Type B pancreatic cell (in vitro differentiated cells): ENCODE measurements around the gene DACH2. TPM values are rescaled to one million over a fixed set of nuclear protein-coding genes. Genes with fewer than 3 reads are reported as not detected.

ENCODE experiments used
- DNase-seq: peaks from one replicate; pipeline ENCODE4 v3.0.0; 2021; ENCODE audit warnings: mixed read lengths; ENCODE audit not compliant: unreplicated experiment; ENCODE audit errors: extremely low spot score
- H3K27ac Mint-ChIP-seq: 2 replicates; pipeline ENCODE4 v1.8.0; 2021; ENCODE audit warnings: mild to moderate bottlenecking, mixed read lengths
- H3K27me3 Mint-ChIP-seq: 2 replicates; pipeline ENCODE4 v1.8.0; 2021; ENCODE audit warnings: mixed read lengths
- H3K36me3 Mint-ChIP-seq: 2 replicates; pipeline ENCODE4 v1.8.0; 2021; ENCODE audit warnings: mixed read lengths
- H3K4me1 Mint-ChIP-seq: one replicate; pipeline ENCODE4 v1.8.0; 2021; ENCODE audit warnings: mixed read lengths; ENCODE audit not compliant: unreplicated experiment
- H3K4me3 Mint-ChIP-seq: 2 replicates; pipeline ENCODE4 v1.8.0; 2021; ENCODE audit warnings: mild to moderate bottlenecking, mixed read lengths
- H3K9me3 Mint-ChIP-seq: 2 replicates; pipeline ENCODE4 v1.8.0; 2021; ENCODE audit warnings: mixed read lengths
- CTCF ChIP-seq: fragments of 200-600 bp; sonication (generic); conservative IDR thresholded peaks from 2 replicates; pipeline ENCODE4 v1.5.0; 2021; ENCODE audit warnings: antibody characterized with exemption, mild to moderate bottlenecking
- total RNA-seq: library from RNA; stranded (reverse); gene quantifications from 2 replicates; pipeline ENCODE4 v1.2.1, GENCODE V29; 2021; ENCODE audit warnings: low replicate concordance

Gene DACH2
- total RNA-seq, 1 donor from 2014 or later: 12.8 TPM

GRCh38 chrX:86195343-86195742 lies 47.1 kb downstream of the DACH2 start:
- Mint-ChIP-seq H3K27ac (no peak overlapping the region), H3K4me1 (no peaks in the 10 kb centered on the region), H3K4me3 (no peak overlapping the region), H3K9me3 (peaks cover 4% of the 10 kb centered on the region), H3K36me3 (peaks cover 9% of the 10 kb centered on the region), H3K27me3 (no peaks in the 10 kb centered on the region)
- no peak for TF ChIP-seq CTCF
- no peak for DNase-seq

GRCh38 chrX:86197815-86198214 lies 49.6 kb downstream of the DACH2 start:
- no peaks in the 10 kb centered on the region for H3K27me3 Mint-ChIP-seq
- DNase-seq: no peak
- no peak for TF ChIP-seq CTCF
- peaks cover 9% of the 10 kb centered on the region for H3K36me3 Mint-ChIP-seq
- H3K9me3 Mint-ChIP-seq: peaks cover 4% of the 10 kb centered on the region
- no peak overlapping the region for H3K27ac Mint-ChIP-seq
- H3K4me1 Mint-ChIP-seq: no peaks in the 10 kb centered on the region
- no peak overlapping the region for H3K4me3 Mint-ChIP-seq

GRCh38 chrX:86210772-86211171 lies 62.5 kb downstream of the DACH2 start:
- TF ChIP-seq CTCF: no peak
- Mint-ChIP-seq H3K36me3 (no peaks in the 10 kb centered on the region), H3K4me1 (peaks cover 6% of the 10 kb centered on the region), H3K4me3 (no peak overlapping the region), H3K27ac (no peak overlapping the region), H3K27me3 (no peaks in the 10 kb centered on the region), H3K9me3 (no peaks in the 10 kb centered on the region)
- DNase-seq: no peak

- Mint-ChIP-seq H3K27me3 (no peaks in the 10 kb centered on the region), H3K27ac (no peak overlapping the region), H3K36me3 (peaks cover 1% of the 10 kb centered on the region), H3K9me3 (peaks cover 3% of the 10 kb centered on the region), H3K4me1 (peaks cover 6% of the 10 kb centered on the region), H3K4me3 (no peak overlapping the region)
- no peak for DNase-seq
- TF ChIP-seq CTCF: no peak
These were observed 67.0 kb downstream of the DACH2 start for GRCh38 chrX:86215260-86215659.

GRCh38 chrX:86237482-86237881 lies 89.2 kb downstream of the DACH2 start:
- no peaks in the 10 kb centered on the region for H3K4me1 Mint-ChIP-seq
- TF ChIP-seq CTCF: no peak
- no peak overlapping the region for H3K27ac Mint-ChIP-seq
- no peaks in the 10 kb centered on the region for H3K27me3 Mint-ChIP-seq
- DNase-seq: no peak
- peaks cover 8% of the 10 kb centered on the region for H3K9me3 Mint-ChIP-seq
- H3K4me3 Mint-ChIP-seq: no peak overlapping the region
- peaks cover 5% of the 10 kb centered on the region for H3K36me3 Mint-ChIP-seq

GRCh38 chrX:86241547-86241946 lies 93.3 kb downstream of the DACH2 start:
- no peak for DNase-seq
- TF ChIP-seq CTCF: no peak
- Mint-ChIP-seq H3K4me3 (no peak overlapping the region), H3K27ac (no peak overlapping the region), H3K27me3 (no peaks in the 10 kb centered on the region), H3K4me1 (no peaks in the 10 kb centered on the region), H3K36me3 (peaks cover 10% of the 10 kb centered on the region), H3K9me3 (peaks cover 16% of the 10 kb centered on the region)
